Left lung (tissue), 10 donors: Measurements from ENCODE around the gene DDTL. TPM values are rescaled to one million over a fixed set of nuclear protein-coding genes. Genes with fewer than 3 reads are reported as not detected.
A peak's percentile ranks its signal among the peaks of the same experiment; 100 is the strongest.

ENCODE experiments used
- ATAC-seq: fragments of 200-7000 bp; cut with Tn5 transposase; one replicate; pipeline ENCODE4 v1.9.1; 2020; ENCODE audit warnings: moderate library complexity
- DNase-seq, 4 donors: peaks; one replicate each; pipeline ENCODE4 v3.0.0-alpha.2; 2013 to 2020
- H3K27ac ChIP-seq, 2 donors: fragments of 200-600 bp; sonication (generic) in 1 of 2; one replicate each; pipeline versions ENCODE4 v1.5.0 to v1.8.0; 2020 to 2021
- H3K27me3 ChIP-seq, 2 donors: fragments of 200-600 bp; sonication (generic) in 1 of 2; one replicate each; pipeline versions ENCODE4 v1.5.0 to v1.8.0; 2020 to 2021
- H3K36me3 ChIP-seq, 2 donors: fragments of 200-600 bp; sonication (generic) in 1 of 2; one replicate each; pipeline versions ENCODE4 v1.5.0 to v1.8.0; 2020 to 2021
- H3K4me1 ChIP-seq, 2 donors: fragments of 200-600 bp; one replicate each; pipeline ENCODE4 v1.8.0; 2021
- H3K4me3 ChIP-seq, 2 donors: fragments of 200-600 bp; sonication (generic) in 1 of 2; one replicate each; pipeline versions ENCODE4 v1.5.0 to v1.8.0; 2020 to 2021; ENCODE audit warnings: mild to moderate bottlenecking in 1 of 2
- H3K9me3 ChIP-seq, 2 donors: fragments of 200-600 bp; sonication (generic) in 1 of 2; one replicate each; pipeline versions ENCODE4 v1.5.0 to v1.8.0; 2020 to 2021
- CTCF ChIP-seq, 2 donors: fragments of 200-600 bp; sonication (generic) in 1 of 2; IDR thresholded peaks; one replicate each; pipeline versions ENCODE4 v1.5.0 to v1.8.0; 2021; ENCODE audit warnings: antibody characterized with exemption in 2 of 2
- intact Hi-C, 2 donors: fragments of 100-400 bp; cut with DNase I; formaldehyde crosslinking; loops; one replicate each; pipeline versions ENCODE4 v1.11.2 to v1.14.2; 2022
- polyA plus RNA-seq, 6 donors: library from polyadenylated mRNA; unstranded; fragments of 120-200 nt; gene quantifications; one replicate each; pipeline ENCODE4 v1.2.1, GENCODE V29; 2013; ENCODE audit not compliant: insufficient read length in 6 of 6
- total RNA-seq, 2 donors: library from RNA; stranded (reverse); fragmentation: NEBNext Ultra II Directional; extraction: Animal tissue kit (Norgen Biotek cat#: 25700); gene quantifications; one replicate each; pipeline ENCODE4 v1.2.1, GENCODE V29; 2021
- donor health status: DM: no; HTN: yes; CAD: no.
- donor health status: DM: no; HTN: no; CAD: no.

The DDTL gene
- total and polyA plus RNA-seq, 8 donors, result 2.4 to 12.3 (median 9.0) TPM; not detected in 1

- H3K36me3 ChIP-seq, result no peaks in the 10 kb centered on the region
- intact Hi-C loops, result no loop called here
- no peaks in the 10 kb centered on the region for H3K9me3 ChIP-seq
- no peak for ATAC-seq
- H3K4me3 ChIP-seq, result no peak within 1 kb of the TSS
- no peaks in the 10 kb centered on the region for H3K27me3 ChIP-seq
- peak in 1 of 4 donors; percentile 69 for DNase-seq
- no peak within 1 kb of the TSS for H3K27ac ChIP-seq
- no peaks in the 10 kb centered on the region for H3K4me1 ChIP-seq
- no peak for TF ChIP-seq CTCF (IDR thresholded peaks at IDR 0.05)
These were observed 38.5 kb downstream of the DDTL start, which contains the start of gene GSTT4 for GRCh38 chr22:24005201-24005600. Gene GSTT4 (minus strand): TSS chr22:24005453. CDS start chr22:24005356, 97 bp downstream.

GRCh38 chr22:24006207-24006913 is 39.7 kb downstream of the DDTL start:
- DNase-seq (no peak), ATAC-seq (no peak)
- no peak overlapping the region for H3K27ac ChIP-seq
- intact Hi-C loops, result no loop called here
- no peaks in the 10 kb centered on the region for H3K9me3 ChIP-seq
- no peaks in the 10 kb centered on the region for H3K27me3 ChIP-seq
- peaks cover 0 to 3% of the 10 kb centered on the region in 2 donors for H3K4me1 ChIP-seq
- H3K4me3 ChIP-seq, result no peak overlapping the region
- no peaks in the 10 kb centered on the region for H3K36me3 ChIP-seq
- TF ChIP-seq CTCF (IDR thresholded peaks at IDR 0.05), result no peak

GRCh38 chr22:24006914-24007214 is 40.2 kb downstream of the DDTL start:
- no peak overlapping the region for H3K4me3 ChIP-seq
- no peak for TF ChIP-seq CTCF (IDR thresholded peaks at IDR 0.05)
- H3K36me3 ChIP-seq, result no peaks in the 10 kb centered on the region
- H3K4me1 ChIP-seq, result peaks cover 0 to 4% of the 10 kb centered on the region in 2 donors
- no peaks in the 10 kb centered on the region for H3K9me3 ChIP-seq
- ATAC-seq, result no peak
- intact Hi-C loops, result no loop called here
- peak in 1 of 4 donors; percentile 72 for DNase-seq
- H3K27me3 ChIP-seq, result no peaks in the 10 kb centered on the region
- no peak overlapping the region for H3K27ac ChIP-seq

GRCh38 chr22:24007253-24008021 is 40.7 kb downstream of the DDTL start:
- Histone ChIP-seq H3K9me3 (no peaks in the 10 kb centered on the region), H3K27ac (no peak overlapping the region), H3K4me1 (peaks cover 3 to 10% of the 10 kb centered on the region in 2 donors), H3K36me3 (no peaks in the 10 kb centered on the region), H3K4me3 (no peak overlapping the region), H3K27me3 (no peaks in the 10 kb centered on the region)
- intact Hi-C loops, result no loop called here
- DNase-seq (peak in 1 of 4 donors; percentile 62), ATAC-seq (no peak)
- no peak for TF ChIP-seq CTCF (IDR thresholded peaks at IDR 0.05)

DNA sequence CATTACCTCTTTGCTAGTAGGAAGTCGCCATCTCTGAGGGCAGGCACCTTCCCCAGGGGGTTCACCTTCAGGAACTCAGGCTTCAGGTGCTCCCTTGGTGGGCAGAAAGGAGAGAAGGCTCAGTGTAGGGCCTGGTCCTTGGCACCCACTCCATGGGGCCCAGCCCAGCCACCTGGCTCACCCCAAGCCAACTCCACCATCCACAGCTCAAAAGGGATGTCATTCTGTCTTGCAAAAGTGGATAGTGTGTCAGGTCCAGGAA is 41.3 kb downstream of the DDTL start:
- no peaks in the 10 kb centered on the region for H3K9me3 ChIP-seq
- peaks cover 6 to 15% of the 10 kb centered on the region in 2 donors for H3K4me1 ChIP-seq
- peak in 1 of 4 donors; percentile 57 for DNase-seq
- H3K4me3 ChIP-seq, result no peak overlapping the region
- intact Hi-C loops, result no loop called here
- ATAC-seq, result no peak
- H3K27me3 ChIP-seq, result no peaks in the 10 kb centered on the region
- H3K36me3 ChIP-seq, result no peaks in the 10 kb centered on the region
- no peak overlapping the region for H3K27ac ChIP-seq
- no peak for TF ChIP-seq CTCF (IDR thresholded peaks at IDR 0.05)
